Measurements from ENCODE around the gene SYT8. TPM values are rescaled to one million over a fixed set of nuclear protein-coding genes. Genes with fewer than 3 reads are reported as not detected.
A peak's percentile ranks its signal among the peaks of the same experiment; 100 is the strongest.

The SYT8 gene, protein sequence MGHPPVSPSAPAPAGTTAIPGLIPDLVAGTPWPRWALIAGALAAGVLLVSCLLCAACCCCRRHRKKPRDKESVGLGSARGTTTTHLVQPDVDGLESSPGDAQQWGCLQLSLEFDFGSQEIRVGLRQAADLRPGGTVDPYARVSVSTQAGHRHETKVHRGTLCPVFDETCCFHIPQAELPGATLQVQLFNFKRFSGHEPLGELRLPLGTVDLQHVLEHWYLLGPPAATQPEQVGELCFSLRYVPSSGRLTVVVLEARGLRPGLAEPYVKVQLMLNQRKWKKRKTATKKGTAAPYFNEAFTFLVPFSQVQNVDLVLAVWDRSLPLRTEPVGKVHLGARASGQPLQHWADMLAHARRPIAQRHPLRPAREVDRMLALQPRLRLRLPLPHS
- 1.1 and 1.4 TPM in 2 replicates for polyA plus RNA-seq (2013)

DNA sequence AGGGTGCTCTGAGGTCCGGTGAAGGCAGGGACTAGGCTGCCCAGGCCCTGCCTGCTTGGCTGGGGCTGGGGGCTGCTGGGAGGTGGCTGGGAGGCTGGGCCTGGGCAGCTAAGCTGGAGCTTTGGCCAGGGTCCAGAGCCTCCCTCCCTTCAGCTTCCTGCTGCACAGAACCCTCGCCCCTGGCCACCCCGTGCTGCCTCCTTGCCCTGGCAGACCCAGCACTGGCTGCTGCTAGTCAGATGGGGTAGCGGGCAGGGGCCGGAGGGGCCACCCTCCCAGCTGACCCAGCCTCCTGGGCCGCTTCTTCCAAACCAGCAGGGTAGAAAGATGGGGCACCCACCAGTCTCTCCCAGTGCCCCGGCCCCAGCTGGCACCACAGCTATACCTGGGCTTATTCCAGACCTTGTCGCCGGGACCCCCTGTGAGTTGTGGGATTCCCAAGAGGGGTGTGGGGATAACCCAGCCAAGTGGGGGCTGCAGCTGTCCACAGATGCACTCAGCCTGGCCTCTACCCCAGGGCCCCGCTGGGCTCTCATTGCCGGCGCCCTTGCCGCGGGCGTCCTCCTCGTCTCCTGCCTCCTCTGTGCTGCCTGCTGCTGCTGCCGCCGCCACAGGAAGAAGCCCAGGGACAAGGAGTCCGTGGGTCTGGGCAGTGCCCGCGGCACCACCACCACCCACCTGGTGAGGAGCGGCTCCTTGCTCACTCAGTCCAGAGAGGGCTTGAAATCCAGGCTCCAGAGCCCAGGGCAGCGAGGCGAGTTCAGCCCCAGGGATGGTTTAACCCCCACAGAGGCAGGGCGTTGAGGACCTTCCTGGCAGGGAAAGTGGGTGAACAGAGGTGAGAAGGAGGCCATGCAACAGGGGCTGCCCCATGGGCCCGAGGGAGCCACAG is at the start of gene SYT8:
SYT8 (plus strand) TSS at position 212 of the 892 bp plus-strand sequence; CDS start at position 328, 116 bp downstream.
- Histone ChIP-seq H3K9ac (ENCODE audit: low read length) (no peak within 1 kb of the TSS), H2BK5ac (ENCODE audit: low read depth, low read length, poor library complexity) (peak within 1 kb of the TSS; percentile 74), H3K27me3 (ENCODE audit: insufficient read depth, low read length) (no peaks in the 10 kb centered on the region), H2AFZ (ENCODE audit: insufficient read depth, low read length, poor library complexity) (peak within 1 kb of the TSS; percentile 31), H3K36me3 (ENCODE audit: control insufficient read depth in 1 of 2, insufficient read depth in 2 of 2, low read length in 2 of 2) (no peaks in the 10 kb centered on the region), H3K4me1 (ENCODE audit: control insufficient read depth in 1 of 2, insufficient read depth in 2 of 2, low read length in 2 of 2) (peaks cover 24 to 32% of the 10 kb centered on the region in 2 experiments), H3K4me2 (ENCODE audit: low read length) (no peak within 1 kb of the TSS), H3K4me3 (ENCODE audit: low read depth, low read length) (no peak within 1 kb of the TSS), H4K91ac (ENCODE audit: low read depth, low read length) (peak within 1 kb of the TSS; percentile 94), H3K14ac (ENCODE audit: low read length) (peak within 1 kb of the TSS; percentile 57), H3K79me2 (ENCODE audit: control insufficient read depth, insufficient read depth, low read length, poor library complexity) (peaks cover 3% of the 10 kb centered on the region), H2BK120ac (ENCODE audit: insufficient read depth, low read length, poor library complexity) (peak within 1 kb of the TSS; percentile 90), H3K18ac (ENCODE audit: low read length) (peak within 1 kb of the TSS; percentile 56), H3K4ac (ENCODE audit: low read depth, low read length) (peak within 1 kb of the TSS; percentile 45), H3K27ac (ENCODE audit: low read depth, low read length) (peak within 1 kb of the TSS; percentile 22), H2BK12ac (ENCODE audit: low read length) (peak within 1 kb of the TSS; percentile 91), H3K79me1 (ENCODE audit: low read length) (peaks cover 28% of the 10 kb centered on the region), H3K23ac (ENCODE audit: low read length) (no peak within 1 kb of the TSS), H4K12ac (ENCODE audit: low read depth, low read length) (no peak within 1 kb of the TSS), H3K9me3 (ENCODE audit: insufficient read depth, low read depth, low read length) (no peaks in the 10 kb centered on the region), H4K8ac (ENCODE audit: low read depth, low read length) (peak within 1 kb of the TSS; percentile 38), H2AK5ac (ENCODE audit: low read length) (peak within 1 kb of the TSS; percentile 79)
- WGBS (ENCODE audit: extremely low coverage, insufficient coverage, insufficient read length) = no CpG with 5 or more reads among the region's 26 CpGs
- peak; percentile 42 to 54 for DNase-seq

DNA sequence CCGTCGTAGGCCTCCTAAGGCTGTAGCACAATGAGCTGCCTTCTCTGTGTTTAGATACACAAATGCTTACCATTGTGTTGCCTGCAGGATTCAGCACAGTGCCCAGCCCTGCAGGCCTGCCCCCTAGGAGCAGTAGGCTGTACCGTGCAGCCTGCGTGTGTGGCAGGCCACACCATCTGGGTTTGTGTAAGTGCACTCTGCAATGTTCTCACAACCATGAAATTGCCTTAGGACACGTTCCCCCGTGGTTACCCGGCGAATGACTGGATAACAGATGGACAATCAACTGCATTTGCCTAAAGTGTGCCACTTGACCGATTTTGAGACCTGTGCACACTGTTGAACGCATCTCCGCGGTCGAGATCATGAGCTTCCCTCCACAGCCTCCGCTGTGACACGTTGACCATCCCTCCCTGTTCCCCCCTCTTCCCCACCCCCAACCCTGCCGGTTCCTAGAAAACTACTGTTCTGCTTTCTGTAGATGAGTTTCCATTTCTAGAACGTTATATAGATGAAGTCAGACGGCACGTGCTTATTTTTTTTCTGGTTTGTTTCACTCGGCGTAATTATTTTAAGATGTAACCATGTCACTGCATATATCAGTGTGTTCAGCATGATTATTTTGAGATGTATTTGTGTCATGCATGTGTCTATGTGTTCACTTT is 48.9 kb upstream of the SYT8 start:
- Histone ChIP-seq H3K79me2 (ENCODE audit: control insufficient read depth, insufficient read depth, low read length, poor library complexity) (no peaks in the 10 kb centered on the region), H4K12ac (ENCODE audit: low read depth, low read length) (no peak overlapping the region)

DNA sequence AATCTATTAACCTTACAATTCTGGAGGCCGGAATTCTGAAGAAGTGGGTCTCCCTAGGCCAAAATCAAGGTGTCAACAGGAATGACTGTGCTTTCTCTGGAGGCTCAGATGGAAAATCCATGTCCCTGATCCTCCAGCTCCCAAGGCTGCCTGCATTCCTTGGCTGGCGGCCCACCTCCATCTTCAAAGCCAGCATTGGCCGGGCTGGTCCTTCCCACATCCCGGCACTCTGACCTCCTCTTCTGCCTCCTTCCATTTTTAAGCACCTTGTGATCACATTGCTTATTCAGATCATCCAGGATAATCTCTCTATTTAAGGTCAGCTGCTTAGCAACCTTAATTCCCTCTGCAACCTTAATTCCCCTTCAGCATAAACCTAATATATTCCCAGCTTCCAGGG is 48.3 kb upstream of the SYT8 start:
- H3K4me2 ChIP-seq (ENCODE audit: low read length) = no peak overlapping the region
- no peak for DNase-seq
- no peak overlapping the region for H3K9ac ChIP-seq (ENCODE audit: low read length)
- no peak overlapping the region for H3K18ac ChIP-seq (ENCODE audit: low read length)
- no peak overlapping the region for H4K12ac ChIP-seq (ENCODE audit: low read depth, low read length)
- no peak overlapping the region for H2BK120ac ChIP-seq (ENCODE audit: insufficient read depth, low read length, poor library complexity)
- H3K27me3 ChIP-seq (ENCODE audit: insufficient read depth, low read length) = no peaks in the 10 kb centered on the region
- no peak overlapping the region for H3K4ac ChIP-seq (ENCODE audit: low read depth, low read length)
- H4K8ac ChIP-seq (ENCODE audit: low read depth, low read length) = no peak overlapping the region
- no peaks in the 10 kb centered on the region for H3K79me1 ChIP-seq (ENCODE audit: low read length)
- no peak overlapping the region for H2AK5ac ChIP-seq (ENCODE audit: low read length)
- H3K36me3 ChIP-seq (ENCODE audit: control insufficient read depth in 1 of 2, insufficient read depth in 2 of 2, low read length in 2 of 2) = no peaks in the 10 kb centered on the region
- H4K91ac ChIP-seq (ENCODE audit: low read depth, low read length) = no peak overlapping the region
- H3K14ac ChIP-seq (ENCODE audit: low read length) = no peak overlapping the region
- WGBS (ENCODE audit: extremely low coverage, insufficient coverage, insufficient read length) = no CpG with 5 or more reads among the region's 4 CpGs
- peaks cover 2% of the 10 kb centered on the region for H3K9me3 ChIP-seq (ENCODE audit: insufficient read depth, low read depth, low read length)
- H3K23ac ChIP-seq (ENCODE audit: low read length) = no peak overlapping the region
- no peaks in the 10 kb centered on the region for H3K4me1 ChIP-seq (ENCODE audit: control insufficient read depth in 1 of 2, insufficient read depth in 2 of 2, low read length in 2 of 2)
- H2BK5ac ChIP-seq (ENCODE audit: low read depth, low read length, poor library complexity) = no peak overlapping the region
- H3K27ac ChIP-seq (ENCODE audit: low read depth, low read length) = no peak overlapping the region
- H3K4me3 ChIP-seq (ENCODE audit: low read depth, low read length) = no peak overlapping the region
- H3K79me2 ChIP-seq (ENCODE audit: control insufficient read depth, insufficient read depth, low read length, poor library complexity) = no peaks in the 10 kb centered on the region
- no peak overlapping the region for H2AFZ ChIP-seq (ENCODE audit: insufficient read depth, low read length, poor library complexity)
- H2BK12ac ChIP-seq (ENCODE audit: low read length) = no peak overlapping the region

More for the DNA sequence above, 48.9 kb upstream of the SYT8 start:
- no peak overlapping the region for H4K91ac ChIP-seq (ENCODE audit: low read depth, low read length)
- H3K9me3 ChIP-seq (ENCODE audit: insufficient read depth, low read depth, low read length) = peaks cover 2% of the 10 kb centered on the region
- no peak overlapping the region for H2AFZ ChIP-seq (ENCODE audit: insufficient read depth, low read length, poor library complexity)
- H3K36me3 ChIP-seq (ENCODE audit: control insufficient read depth in 1 of 2, insufficient read depth in 2 of 2, low read length in 2 of 2) = no peaks in the 10 kb centered on the region
- no peak overlapping the region for H3K4me3 ChIP-seq (ENCODE audit: low read depth, low read length)
- no peak overlapping the region for H2BK12ac ChIP-seq (ENCODE audit: low read length)
- no peak overlapping the region for H3K18ac ChIP-seq (ENCODE audit: low read length)
- H3K4ac ChIP-seq (ENCODE audit: low read depth, low read length) = no peak overlapping the region
- peak overlapping the region; percentile 23 for H3K9ac ChIP-seq (ENCODE audit: low read length)
- H4K8ac ChIP-seq (ENCODE audit: low read depth, low read length) = no peak overlapping the region
- no peak overlapping the region for H3K4me2 ChIP-seq (ENCODE audit: low read length)
- H2AK5ac ChIP-seq (ENCODE audit: low read length) = no peak overlapping the region
- no peaks in the 10 kb centered on the region for H3K79me1 ChIP-seq (ENCODE audit: low read length)
- H2BK5ac ChIP-seq (ENCODE audit: low read depth, low read length, poor library complexity) = no peak overlapping the region
- DNase-seq = peak in 1 of 2 donors; percentile 26
- H3K27me3 ChIP-seq (ENCODE audit: insufficient read depth, low read length) = no peaks in the 10 kb centered on the region
- WGBS (ENCODE audit: extremely low coverage, insufficient coverage, insufficient read length) = no CpG with 5 or more reads among the region's 21 CpGs
- no peak overlapping the region for H3K23ac ChIP-seq (ENCODE audit: low read length)
- no peak overlapping the region for H3K27ac ChIP-seq (ENCODE audit: low read depth, low read length)
- H3K4me1 ChIP-seq (ENCODE audit: control insufficient read depth in 1 of 2, insufficient read depth in 2 of 2, low read length in 2 of 2) = no peaks in the 10 kb centered on the region
- H3K14ac ChIP-seq (ENCODE audit: low read length) = no peak overlapping the region
- no peak overlapping the region for H2BK120ac ChIP-seq (ENCODE audit: insufficient read depth, low read length, poor library complexity)

DNA sequence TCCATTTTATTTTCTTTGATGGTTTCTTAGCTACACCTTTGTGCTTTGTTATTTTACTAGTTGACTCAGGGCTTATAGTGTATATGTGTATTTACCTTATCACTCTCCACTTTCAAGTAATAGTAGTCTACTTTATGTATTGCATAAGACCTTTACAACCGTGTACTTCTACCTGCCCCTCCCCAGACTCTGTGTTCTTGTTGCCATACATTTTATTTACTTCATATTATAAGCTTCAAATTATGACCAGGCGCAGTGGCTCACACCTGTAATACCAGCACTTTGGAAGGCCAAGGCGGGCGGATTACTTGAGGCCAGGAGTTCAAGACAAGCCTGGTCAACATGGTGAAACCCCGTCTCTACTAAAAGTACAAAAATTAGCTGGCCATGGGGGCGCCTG is 42.9 kb upstream of the SYT8 start:
- Histone ChIP-seq H2BK120ac (ENCODE audit: insufficient read depth, low read length, poor library complexity) (no peak overlapping the region), H3K36me3 (ENCODE audit: control insufficient read depth in 1 of 2, insufficient read depth in 2 of 2, low read length in 2 of 2) (no peaks in the 10 kb centered on the region), H4K91ac (ENCODE audit: low read depth, low read length) (no peak overlapping the region), H2AFZ (ENCODE audit: insufficient read depth, low read length, poor library complexity) (no peak overlapping the region), H2BK5ac (ENCODE audit: low read depth, low read length, poor library complexity) (no peak overlapping the region), H3K14ac (ENCODE audit: low read length) (no peak overlapping the region), H3K27ac (ENCODE audit: low read depth, low read length) (no peak overlapping the region), H3K9ac (ENCODE audit: low read length) (no peak overlapping the region), H3K23ac (ENCODE audit: low read length) (no peak overlapping the region), H3K9me3 (ENCODE audit: insufficient read depth, low read depth, low read length) (no peaks in the 10 kb centered on the region), H4K12ac (ENCODE audit: low read depth, low read length) (no peak overlapping the region), H3K4me1 (ENCODE audit: control insufficient read depth in 1 of 2, insufficient read depth in 2 of 2, low read length in 2 of 2) (no peaks in the 10 kb centered on the region), H2AK5ac (ENCODE audit: low read length) (no peak overlapping the region), H3K4ac (ENCODE audit: low read depth, low read length) (no peak overlapping the region), H3K27me3 (ENCODE audit: insufficient read depth, low read length) (no peaks in the 10 kb centered on the region), H3K79me2 (ENCODE audit: control insufficient read depth, insufficient read depth, low read length, poor library complexity) (no peaks in the 10 kb centered on the region), H3K79me1 (ENCODE audit: low read length) (no peaks in the 10 kb centered on the region), H2BK12ac (ENCODE audit: low read length) (no peak overlapping the region), H3K4me3 (ENCODE audit: low read depth, low read length) (no peak overlapping the region), H3K18ac (ENCODE audit: low read length) (no peak overlapping the region), H4K8ac (ENCODE audit: low read depth, low read length) (no peak overlapping the region), H3K4me2 (ENCODE audit: low read length) (no peak overlapping the region)
- WGBS (ENCODE audit: extremely low coverage, insufficient coverage, insufficient read length) = no CpG with 5 or more reads among the region's 6 CpGs
- DNase-seq = no peak
